Gastrocnemius medialis (tissue), 4 donors: ENCODE measurements around the gene GPC6. TPM values are rescaled to one million over a fixed set of nuclear protein-coding genes. Genes with fewer than 3 reads are reported as not detected.

Source experiments
- ATAC-seq, 2 donors: fragments of 150-250 bp; one replicate each; pipeline ENCODE4 v1.9.1; 2016
- DNase-seq, 2 donors: peaks; one replicate each; pipeline ENCODE4 v3.0.0-alpha.2; 2019
- H3K27ac ChIP-seq, 4 donors: fragments of 200-600 bp; sonication (generic); 1 replicate in 1 of 4; 2 replicates in 3 of 4; pipeline ENCODE4 v1.5.1; 2016 to 2018; ENCODE audit warnings: mild to moderate bottlenecking in 2 of 4, moderate library complexity in 1 of 4
- H3K27me3 ChIP-seq, 3 donors: fragments of 200-600 bp; sonication (generic) in 2 of 3; 1 replicate in 1 of 3; 2 replicates in 2 of 3; pipeline versions ENCODE4 v1.5.1 to v1.6.0; 2016 to 2019; ENCODE audit warnings: mild to moderate bottlenecking in 1 of 3, moderate library complexity in 1 of 3
- H3K36me3 ChIP-seq, 2 donors: fragments of 200-600 bp; sonication (generic) in 1 of 2; one replicate each; pipeline ENCODE4 v1.5.1; 2017 to 2018
- H3K4me1 ChIP-seq, 2 donors: fragments of 200-600 bp; sonication (generic) in 1 of 2; one replicate each; pipeline ENCODE4 v1.5.1; 2016 to 2017; ENCODE audit warnings: mild to moderate bottlenecking in 2 of 2
- H3K4me3 ChIP-seq, 4 donors: fragments of 200-600 bp; sonication (generic) in 3 of 4; 1 replicate in 1 of 4; 2 replicates in 3 of 4; pipeline ENCODE4 v1.5.1; 2016 to 2019; ENCODE audit warnings: mild to moderate bottlenecking in 2 of 4
- H3K9me3 ChIP-seq, 3 donors: fragments of 200-600 bp; sonication (generic) in 2 of 3; 1 replicate in 1 of 3; 2 replicates in 2 of 3; pipeline ENCODE4 v1.5.1; 2016 to 2019
- POLR2A ChIP-seq, 2 donors: fragments of 450-650 bp; IDR thresholded peaks; one replicate each; pipeline ENCODE4 v1.6.1; 2017; ENCODE audit warnings: antibody characterized with exemption in 2 of 2, mild to moderate bottlenecking in 2 of 2, moderate library complexity in 2 of 2
- in situ Hi-C, 4 donors: fragments of 200-750 bp; cut with MboI; loops; one replicate each; pipeline versions ENCODE4 v1.15.0 to v1.8.0; 2017; ENCODE audit warnings: low sequenced_read_pairs in 4 of 4
- intact Hi-C: fragments of 100-400 bp; cut with DNase I; formaldehyde crosslinking; loops from one replicate; pipeline ENCODE4 v1.15.1; 2023; ENCODE audit warnings: low total_unique reads
- total RNA-seq, 4 donors: library from RNA; depleted of rRNA; stranded (reverse); fragments of >200 nt; gene quantifications; one replicate each; pipeline versions ENCODE4 v1.1.0 to v1.2.3, GENCODE V29; 2016
- TF ChIP-seq, protein P1 (sequence below), 5 experiments: fragments of 450-650 bp in 3 of 5; fragments of 200-600 bp in 2 of 5; sonication (generic) in 2 of 5; IDR thresholded peaks in 4 of 5; conservative IDR thresholded peaks in 1 of 5; 1 replicate in 4 of 5; 2 replicates in 1 of 5; pipeline ENCODE4 v1.5.1; 2016 to 2019; ENCODE audit warnings: antibody characterized with exemption in 5 of 5, mild to moderate bottlenecking in 3 of 5, moderate library complexity in 3 of 5

Gene GPC6
- total RNA-seq, 4 donors from 2014 or later: 0.47 to 0.88 (median 0.59) TPM

DNA sequence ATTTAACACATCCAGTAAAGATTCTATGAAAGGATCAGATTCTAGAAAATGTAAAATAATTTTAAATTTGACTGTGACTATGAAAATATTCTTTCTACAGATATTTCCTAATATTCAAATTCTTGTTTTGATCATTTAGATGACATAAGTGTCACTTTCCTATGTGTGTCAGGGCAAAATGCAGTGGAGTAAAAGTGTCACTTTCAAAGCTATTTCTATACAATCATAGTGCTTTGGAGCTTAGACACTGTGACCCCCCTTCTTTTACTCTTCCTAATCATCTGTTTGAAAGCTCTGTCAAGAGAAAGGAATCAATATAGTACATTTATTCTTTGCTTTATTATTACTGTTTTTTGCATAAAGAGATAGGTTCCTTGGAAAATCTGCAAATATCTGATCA, 760.9 kb downstream of the GPC6 start:
- intact Hi-C loops (no loop called here), in situ Hi-C loops (no loop called here)
- Histone ChIP-seq H3K4me3 (no peak overlapping the region), H3K27me3 (no peaks in the 10 kb centered on the region), H3K36me3 (no peaks in the 10 kb centered on the region), H3K27ac (no peak overlapping the region), H3K4me1 (no peaks in the 10 kb centered on the region), H3K9me3 (no peaks in the 10 kb centered on the region)
- ATAC-seq (no peak), DNase-seq (no peak)
- no peak for TF ChIP-seq POLR2A (IDR thresholded peaks at IDR 0.05)

DNA sequence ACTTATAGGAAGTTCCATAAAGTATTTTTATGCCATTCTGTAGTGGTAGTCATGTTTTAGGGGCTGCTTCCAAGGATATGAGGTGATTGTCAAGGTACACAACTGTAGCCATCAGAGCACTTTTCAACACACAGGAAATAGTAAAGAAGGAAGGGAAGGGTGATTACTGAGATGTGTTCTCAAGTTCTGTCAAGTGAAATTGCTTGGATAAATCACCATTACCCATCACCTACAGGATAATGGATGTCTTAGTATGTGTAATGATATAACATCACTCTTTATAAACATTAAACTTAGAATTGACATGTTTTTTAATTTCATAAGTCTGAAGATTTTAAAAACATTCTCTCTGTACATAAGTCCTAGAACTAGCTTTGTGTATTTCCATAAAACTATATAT, 765.0 kb downstream of the GPC6 start:
- H3K27me3 ChIP-seq: no peaks in the 10 kb centered on the region
- H3K9me3 ChIP-seq: no peaks in the 10 kb centered on the region
- in situ Hi-C loops (no loop called here), intact Hi-C loops (no loop called here)
- no peak for TF ChIP-seq POLR2A (IDR thresholded peaks at IDR 0.05)
- TF ChIP-seq, protein P1, sequence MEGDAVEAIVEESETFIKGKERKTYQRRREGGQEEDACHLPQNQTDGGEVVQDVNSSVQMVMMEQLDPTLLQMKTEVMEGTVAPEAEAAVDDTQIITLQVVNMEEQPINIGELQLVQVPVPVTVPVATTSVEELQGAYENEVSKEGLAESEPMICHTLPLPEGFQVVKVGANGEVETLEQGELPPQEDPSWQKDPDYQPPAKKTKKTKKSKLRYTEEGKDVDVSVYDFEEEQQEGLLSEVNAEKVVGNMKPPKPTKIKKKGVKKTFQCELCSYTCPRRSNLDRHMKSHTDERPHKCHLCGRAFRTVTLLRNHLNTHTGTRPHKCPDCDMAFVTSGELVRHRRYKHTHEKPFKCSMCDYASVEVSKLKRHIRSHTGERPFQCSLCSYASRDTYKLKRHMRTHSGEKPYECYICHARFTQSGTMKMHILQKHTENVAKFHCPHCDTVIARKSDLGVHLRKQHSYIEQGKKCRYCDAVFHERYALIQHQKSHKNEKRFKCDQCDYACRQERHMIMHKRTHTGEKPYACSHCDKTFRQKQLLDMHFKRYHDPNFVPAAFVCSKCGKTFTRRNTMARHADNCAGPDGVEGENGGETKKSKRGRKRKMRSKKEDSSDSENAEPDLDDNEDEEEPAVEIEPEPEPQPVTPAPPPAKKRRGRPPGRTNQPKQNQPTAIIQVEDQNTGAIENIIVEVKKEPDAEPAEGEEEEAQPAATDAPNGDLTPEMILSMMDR (IDR thresholded peaks at IDR 0.05 in 4 of 5, conservative IDR thresholded peaks at IDR 0.05 in 1 of 5): no peak
- no peak overlapping the region for H3K4me3 ChIP-seq
- H3K27ac ChIP-seq: no peak overlapping the region
- no peak for DNase-seq
- no peak for ATAC-seq
- no peaks in the 10 kb centered on the region for H3K4me1 ChIP-seq
- H3K36me3 ChIP-seq: no peaks in the 10 kb centered on the region

DNA sequence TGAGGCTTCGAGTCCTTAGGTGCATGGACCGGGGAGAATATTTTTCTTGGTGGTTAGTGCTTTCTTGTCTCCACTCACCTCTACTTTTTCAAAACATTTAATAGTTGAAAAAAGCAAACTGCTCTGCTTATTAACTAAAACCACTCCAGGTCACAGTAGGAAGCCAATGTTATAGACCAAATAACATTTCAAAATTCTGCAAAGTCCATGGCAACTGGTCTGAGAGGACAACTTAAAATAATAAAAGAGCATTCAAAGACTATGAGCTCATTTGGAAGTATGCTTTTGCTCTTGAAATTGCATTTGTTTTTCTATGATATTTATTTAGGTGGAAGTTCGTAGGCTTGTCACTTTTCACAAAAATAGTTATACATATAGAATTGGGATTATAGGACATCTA, 769.9 kb downstream of the GPC6 start:
- intact Hi-C loops (no loop called here), in situ Hi-C loops (no loop called here)
- H3K27ac ChIP-seq: no peak overlapping the region
- no peaks in the 10 kb centered on the region for H3K36me3 ChIP-seq
- H3K9me3 ChIP-seq: no peaks in the 10 kb centered on the region
- ATAC-seq: no peak
- DNase-seq: no peak
- H3K4me3 ChIP-seq: no peak overlapping the region
- no peaks in the 10 kb centered on the region for H3K4me1 ChIP-seq
- no peak for TF ChIP-seq POLR2A (IDR thresholded peaks at IDR 0.05)
- TF ChIP-seq, protein P1 (IDR thresholded peaks at IDR 0.05 in 4 of 5, conservative IDR thresholded peaks at IDR 0.05 in 1 of 5): no peak
- H3K27me3 ChIP-seq: no peaks in the 10 kb centered on the region

DNA sequence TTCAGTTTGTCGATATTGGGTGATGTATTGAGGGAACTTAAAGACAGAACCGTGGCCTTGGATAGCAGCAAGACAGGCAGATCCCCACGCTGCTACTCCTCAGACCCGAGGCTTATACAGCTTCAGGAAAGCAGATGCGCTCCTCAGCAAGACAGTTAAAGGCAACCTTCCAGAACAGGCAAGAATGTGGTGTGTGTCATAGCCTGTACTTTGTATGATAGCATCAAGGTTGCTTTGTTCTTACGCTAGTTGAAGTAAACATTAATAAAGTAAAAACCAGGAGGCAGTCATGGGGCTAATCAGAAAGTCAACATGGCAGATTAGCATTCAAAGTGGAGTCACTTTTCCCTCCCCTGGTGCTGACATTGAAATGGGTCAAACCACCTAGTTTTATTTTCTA, 779.7 kb downstream of the GPC6 start:
- Histone ChIP-seq H3K4me3 (no peak overlapping the region), H3K9me3 (no peaks in the 10 kb centered on the region), H3K36me3 (no peaks in the 10 kb centered on the region), H3K27ac (no peak overlapping the region), H3K4me1 (no peaks in the 10 kb centered on the region), H3K27me3 (no peaks in the 10 kb centered on the region)
- ATAC-seq (no peak), DNase-seq (no peak)
- in situ Hi-C loops: no loop called here
- TF ChIP-seq, protein P1 (IDR thresholded peaks at IDR 0.05 in 4 of 5, conservative IDR thresholded peaks at IDR 0.05 in 1 of 5): no peak
- intact Hi-C loops: no loop called here

DNA sequence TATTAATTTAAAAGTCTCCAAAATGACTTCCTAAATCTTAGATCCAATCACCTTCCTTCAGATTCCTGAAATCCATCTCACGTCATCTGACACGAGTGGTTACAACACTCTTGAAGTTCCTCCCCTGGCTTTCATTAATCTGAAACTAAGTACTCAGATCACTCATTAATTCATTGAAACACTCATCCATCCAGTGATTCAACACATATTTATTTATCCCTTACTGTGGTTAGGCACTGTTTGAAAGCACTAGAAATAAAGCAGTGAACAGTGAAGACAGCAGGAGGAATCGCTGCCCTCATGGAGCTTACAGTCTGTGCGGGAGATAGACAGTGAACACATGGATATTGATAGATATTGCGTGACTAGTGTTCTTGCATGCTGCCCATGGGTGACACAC, 780.5 kb downstream of the GPC6 start:
- Histone ChIP-seq H3K4me3 (no peak overlapping the region), H3K9me3 (no peaks in the 10 kb centered on the region), H3K27ac (no peak overlapping the region), H3K4me1 (no peaks in the 10 kb centered on the region), H3K36me3 (no peaks in the 10 kb centered on the region), H3K27me3 (no peaks in the 10 kb centered on the region)
- DNase-seq (no peak), ATAC-seq (no peak)
- in situ Hi-C loops (no loop called here), intact Hi-C loops (no loop called here)
- TF ChIP-seq, protein P1 (IDR thresholded peaks at IDR 0.05 in 4 of 5, conservative IDR thresholded peaks at IDR 0.05 in 1 of 5): no peak
- TF ChIP-seq POLR2A (IDR thresholded peaks at IDR 0.05): no peak
